Retina (tissue), 1 donor: ENCODE measurements around the gene CREBRF.
A peak's percentile ranks its signal among the peaks of the same experiment; 100 is the strongest.
"Not testable (repeated sequence)": the region's sequence is repeated elsewhere in the genome, so short reads cannot be mapped to it uniquely, and the experiment has no call there.

Source experiments
- DNase-seq: peaks from one replicate; pipeline ENCODE4 v3.0.0-alpha.2; 2016

The CREBRF gene, protein sequence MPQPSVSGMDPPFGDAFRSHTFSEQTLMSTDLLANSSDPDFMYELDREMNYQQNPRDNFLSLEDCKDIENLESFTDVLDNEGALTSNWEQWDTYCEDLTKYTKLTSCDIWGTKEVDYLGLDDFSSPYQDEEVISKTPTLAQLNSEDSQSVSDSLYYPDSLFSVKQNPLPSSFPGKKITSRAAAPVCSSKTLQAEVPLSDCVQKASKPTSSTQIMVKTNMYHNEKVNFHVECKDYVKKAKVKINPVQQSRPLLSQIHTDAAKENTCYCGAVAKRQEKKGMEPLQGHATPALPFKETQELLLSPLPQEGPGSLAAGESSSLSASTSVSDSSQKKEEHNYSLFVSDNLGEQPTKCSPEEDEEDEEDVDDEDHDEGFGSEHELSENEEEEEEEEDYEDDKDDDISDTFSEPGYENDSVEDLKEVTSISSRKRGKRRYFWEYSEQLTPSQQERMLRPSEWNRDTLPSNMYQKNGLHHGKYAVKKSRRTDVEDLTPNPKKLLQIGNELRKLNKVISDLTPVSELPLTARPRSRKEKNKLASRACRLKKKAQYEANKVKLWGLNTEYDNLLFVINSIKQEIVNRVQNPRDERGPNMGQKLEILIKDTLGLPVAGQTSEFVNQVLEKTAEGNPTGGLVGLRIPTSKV

GRCh38 chr5:173055983-173056782, at the start of gene CREBRF:
TSS of gene CREBRF (plus strand) at chr5:173056352. CDS start at chr5:173080776, 24,424 bp downstream.
- peak; percentile 97 for DNase-seq

GRCh38 chr5:173010021-173010420, 46.1 kb upstream of the CREBRF start:
- DNase-seq = no peak

DNA sequence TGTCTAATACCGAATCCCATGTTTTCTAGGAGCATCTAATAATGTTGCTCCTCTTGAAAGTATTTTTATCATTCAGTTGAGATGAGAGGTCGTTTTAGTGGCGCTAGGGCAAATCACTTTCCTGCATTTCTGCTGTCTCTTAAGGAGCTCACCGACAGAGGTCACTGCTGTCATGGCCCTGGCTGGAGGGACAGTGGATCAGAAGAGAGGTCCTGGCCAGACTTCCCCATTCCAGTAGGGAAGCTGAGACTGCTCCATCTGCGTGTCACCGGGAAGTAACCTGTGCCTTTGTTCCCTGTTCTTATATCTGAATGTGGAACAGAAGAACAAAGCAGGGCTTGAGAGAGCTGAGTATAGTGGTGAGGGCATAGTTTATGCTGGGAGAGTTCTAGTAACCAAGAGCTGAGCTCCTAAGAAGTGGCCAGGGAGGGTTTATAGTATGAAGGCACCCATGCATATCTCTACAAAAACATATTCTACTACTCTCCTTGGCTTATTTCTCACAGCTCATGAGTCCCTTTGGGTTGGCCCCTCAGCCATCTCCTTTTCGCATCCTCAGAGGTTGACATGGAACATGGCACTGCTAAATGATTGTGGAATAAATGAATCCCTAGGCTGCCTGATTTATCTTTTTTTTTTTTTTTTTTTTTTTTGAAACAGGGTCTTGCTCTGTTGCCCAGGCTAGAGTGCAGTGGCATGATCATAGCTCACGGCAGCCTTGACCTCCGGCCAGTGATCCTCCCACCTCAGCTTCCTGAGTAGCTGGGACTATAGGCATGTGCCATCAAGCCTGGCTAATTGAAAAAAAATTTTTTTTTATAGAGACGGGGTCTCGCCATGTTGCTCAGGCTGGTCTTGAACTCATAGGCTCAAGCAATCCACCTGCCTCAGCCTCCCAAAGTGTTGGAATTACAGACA, 45.3 kb upstream of the CREBRF start:
- DNase-seq = no peak

DNA sequence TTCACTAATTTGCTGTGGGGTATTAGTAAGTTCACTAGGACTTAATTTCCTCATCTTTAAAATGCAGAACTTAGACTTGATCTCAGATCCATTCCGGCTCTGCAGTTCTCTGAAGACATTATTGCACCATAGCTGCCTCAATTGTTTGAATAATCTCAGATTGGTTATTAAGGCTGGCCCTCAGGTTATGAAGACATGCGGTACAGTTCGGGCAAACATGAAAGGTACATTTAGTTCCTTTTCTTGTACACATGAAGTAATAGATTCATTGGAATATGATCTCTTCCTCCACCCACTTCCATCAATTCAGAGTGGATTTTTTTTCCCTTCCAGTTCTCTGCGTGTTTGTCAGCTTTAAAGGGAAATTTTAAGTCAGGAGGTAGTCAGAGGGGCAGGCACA, 44.6 kb upstream of the CREBRF start:
- no peak for DNase-seq

DNA sequence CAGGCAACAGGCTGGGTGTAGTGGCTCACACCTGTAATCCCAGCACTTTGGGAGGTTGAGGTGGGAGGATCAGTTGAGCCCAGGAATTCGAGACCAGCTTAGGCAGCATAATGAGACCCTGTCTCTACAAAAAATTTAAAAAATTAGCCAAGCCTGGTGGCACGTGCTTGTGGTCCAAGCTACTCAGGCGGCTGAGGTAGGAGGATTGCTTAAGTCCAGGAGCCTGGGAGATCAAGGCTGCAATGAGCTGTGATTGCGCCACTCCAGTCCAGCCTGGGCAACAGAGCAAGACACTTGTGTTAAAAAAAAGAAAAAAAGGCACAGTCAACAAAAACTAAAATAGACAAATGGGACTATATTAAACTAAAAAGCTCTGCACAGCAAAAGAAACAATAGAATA, 43.3 kb upstream of the CREBRF start:
- no peak for DNase-seq

DNA sequence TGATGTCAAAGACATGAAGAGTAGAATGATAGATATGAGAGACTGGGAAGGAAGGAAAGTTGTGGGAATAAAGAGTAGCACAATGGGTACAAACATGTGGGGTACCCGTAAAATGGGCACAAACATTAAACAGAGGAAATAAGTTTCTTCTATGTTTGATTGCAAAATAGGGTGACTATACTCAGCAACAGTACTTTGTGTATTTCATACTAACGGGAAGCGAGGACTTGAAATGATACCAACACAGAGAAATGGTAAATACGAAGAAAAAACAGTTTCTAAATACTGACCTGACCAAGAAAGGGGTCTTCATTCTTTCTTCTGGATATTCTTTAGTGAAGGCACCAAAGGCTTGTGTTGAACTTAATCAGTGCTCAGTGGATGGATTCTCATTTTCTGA, 41.5 kb upstream of the CREBRF start:
- DNase-seq = no peak

GRCh38 chr5:173015192-173015591, 41.0 kb upstream of the CREBRF start:
- DNase-seq = no peak

DNA sequence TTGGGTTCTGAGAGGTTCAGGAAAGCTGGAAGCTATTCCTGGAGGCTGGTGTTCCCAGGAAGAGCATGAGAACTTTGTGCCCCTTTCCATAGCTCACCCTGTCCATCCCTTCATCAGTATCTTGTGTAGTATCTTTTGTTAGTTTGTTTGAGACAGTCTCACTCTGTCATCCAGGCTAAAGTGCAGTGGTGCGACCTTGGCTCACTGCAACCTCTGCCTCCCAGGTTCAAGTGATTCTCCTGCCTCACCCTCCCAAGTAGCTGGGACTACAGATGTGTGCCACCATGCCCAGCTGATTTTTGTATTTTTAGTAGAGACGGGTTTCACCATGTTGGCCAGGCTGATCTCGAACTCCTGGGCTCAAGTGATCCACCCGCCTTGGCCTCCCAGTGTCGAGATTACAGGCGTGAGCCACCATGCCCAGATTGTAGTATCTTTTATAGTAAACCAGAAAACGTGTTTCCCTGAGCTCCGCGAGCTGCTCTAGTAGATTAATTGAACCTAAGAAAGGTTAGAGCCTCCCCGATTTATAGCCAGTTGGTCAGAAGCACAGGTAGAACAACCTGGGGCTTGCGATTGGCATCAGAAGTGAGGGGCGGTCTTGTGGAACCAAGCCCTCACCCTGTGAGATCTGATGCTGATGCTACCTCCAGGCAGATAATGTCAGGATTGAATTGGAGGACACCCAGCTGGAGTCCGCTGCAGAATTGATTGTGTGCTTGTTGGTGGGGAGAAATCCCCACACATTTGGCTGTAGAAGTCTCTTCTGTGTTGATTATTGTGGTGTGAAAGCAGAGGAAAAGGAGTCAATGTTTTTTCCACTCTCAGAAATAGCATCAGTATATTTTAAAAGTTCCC, 40.3 kb upstream of the CREBRF start:
- DNase-seq = no peak

DNA sequence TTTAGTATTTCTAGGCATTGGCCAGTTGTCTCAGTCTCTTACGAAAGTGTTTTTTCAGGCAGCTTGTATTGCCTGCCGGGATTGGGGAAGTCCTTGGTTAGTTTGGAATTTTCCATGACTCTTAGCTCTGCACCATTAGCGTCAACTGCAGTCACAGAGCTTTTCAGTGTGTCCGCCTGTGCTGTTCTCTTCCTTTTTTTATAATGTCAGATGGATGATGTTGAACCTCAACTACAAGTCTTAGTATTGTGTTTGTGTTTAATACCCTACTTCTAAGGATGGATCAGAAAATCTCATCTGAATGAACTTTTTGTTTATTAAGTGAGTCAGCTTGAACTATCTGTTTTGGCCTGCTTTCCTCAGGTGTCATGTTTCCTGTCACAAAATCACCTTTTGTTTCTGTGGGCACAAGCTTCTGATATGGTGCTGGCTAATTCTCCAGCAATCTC, 39.5 kb upstream of the CREBRF start:
- no peak for DNase-seq

DNA sequence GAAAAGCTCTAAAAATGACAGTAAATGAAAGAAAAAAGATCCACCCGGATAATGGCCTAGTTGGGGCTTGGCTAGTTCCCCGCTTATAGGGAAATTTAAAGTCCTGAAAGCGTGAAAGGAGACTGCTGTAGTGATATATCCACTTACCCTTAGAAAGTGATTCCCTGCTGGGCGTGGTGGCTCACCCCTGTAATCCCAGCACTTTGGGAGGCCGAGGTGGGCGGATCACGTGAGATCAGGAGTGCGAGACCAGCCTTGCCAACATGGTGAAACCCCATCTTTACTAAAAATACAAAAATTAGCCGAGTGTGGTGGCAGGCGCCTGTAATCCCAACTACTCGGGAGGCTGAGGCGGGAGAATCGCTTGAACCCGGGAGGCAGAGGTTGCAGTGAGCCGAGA, 39.1 kb upstream of the CREBRF start:
- not testable (repeated sequence) for DNase-seq

DNA sequence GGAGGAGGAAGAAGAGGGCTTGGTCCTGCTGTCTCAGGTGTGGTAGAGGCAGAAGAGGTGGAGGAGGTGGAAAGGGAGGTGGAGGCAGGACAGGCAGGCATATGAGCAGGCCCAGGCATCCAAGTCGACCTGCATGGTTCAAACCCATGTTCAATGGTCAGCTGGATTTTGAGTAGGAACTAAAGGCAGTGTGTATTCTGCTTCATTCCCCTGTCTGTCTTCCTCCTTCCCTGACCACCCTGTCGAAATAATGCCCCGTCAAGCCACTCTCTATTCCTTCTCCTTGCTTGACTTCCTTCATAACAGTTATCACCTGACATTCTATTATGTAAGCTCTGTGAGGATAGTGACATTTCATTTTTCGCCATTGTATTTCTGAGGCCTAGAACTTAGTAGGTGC, 37.8 kb upstream of the CREBRF start:
- DNase-seq = no peak

GRCh38 chr5:173020154-173020581, 36.0 kb upstream of the CREBRF start:
- no peak for DNase-seq

DNA sequence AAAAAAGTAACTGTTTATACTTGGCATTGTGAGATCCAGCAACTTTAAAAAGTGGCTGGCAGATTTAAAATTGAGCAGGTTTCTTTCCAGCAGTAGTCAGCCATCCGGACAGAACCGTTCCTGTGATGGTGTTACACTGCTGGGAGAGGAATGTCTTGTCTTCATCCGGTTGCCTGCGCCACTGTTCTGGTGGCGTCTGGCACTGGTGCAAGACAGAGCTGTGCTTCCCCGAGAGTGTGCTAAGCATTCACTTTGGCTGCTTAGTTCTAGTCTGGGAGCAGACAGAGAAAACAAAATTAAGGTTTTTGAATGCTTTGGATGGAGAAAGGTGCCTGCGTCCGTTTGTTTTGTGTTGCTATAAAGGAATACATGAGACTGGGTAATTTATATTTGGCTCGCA, 35.5 kb upstream of the CREBRF start:
- no peak for DNase-seq

DNA sequence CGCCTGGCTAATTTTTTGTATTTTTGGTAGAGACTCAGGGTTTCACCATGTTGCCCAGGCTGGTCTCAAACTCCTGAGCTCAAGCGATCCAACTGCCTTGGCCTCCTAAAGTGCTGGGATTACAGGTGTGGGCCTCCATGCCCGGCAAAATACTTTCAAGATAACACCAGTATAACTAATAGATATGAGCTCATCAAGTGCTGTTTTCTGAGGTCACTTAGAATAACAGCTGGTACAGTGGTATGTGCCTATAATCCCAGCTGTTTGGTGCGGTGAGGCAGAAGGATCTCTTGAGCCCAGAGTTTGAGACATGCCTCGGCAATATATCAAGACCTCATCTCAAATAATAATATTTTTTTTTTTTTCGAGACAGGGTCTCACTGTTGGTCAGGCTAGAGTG, 30.5 kb upstream of the CREBRF start:
- no peak for DNase-seq

- no peak for DNase-seq
Observed at GRCh38 chr5:173027905-173028304, 28.2 kb upstream of the CREBRF start.

DNA sequence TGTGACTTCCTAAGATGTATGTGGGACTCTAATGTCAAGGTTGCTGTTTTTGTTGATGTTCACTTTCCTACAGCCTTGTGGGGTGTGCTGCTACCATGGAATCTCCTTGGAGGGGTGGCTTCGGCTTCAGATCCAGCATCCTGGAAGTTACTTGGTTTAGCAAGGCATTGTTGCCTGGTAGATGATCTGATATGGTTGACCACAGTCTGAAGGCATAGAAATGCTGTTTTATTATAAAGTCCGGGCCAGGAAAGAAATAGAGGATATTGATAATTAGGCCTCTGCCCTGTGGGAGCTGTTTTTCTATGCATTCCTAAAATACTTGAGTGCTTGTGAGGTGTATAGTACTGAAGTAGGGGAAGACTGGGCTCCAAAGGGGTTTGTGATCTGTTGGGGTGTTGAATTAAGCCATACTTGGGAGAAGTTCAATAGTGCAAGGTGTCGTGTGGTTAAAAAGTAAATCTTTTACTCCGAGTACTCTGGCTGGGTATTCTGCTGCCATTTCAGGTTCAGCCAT, 27.3 kb upstream of the CREBRF start:
- no peak for DNase-seq

- no peak for DNase-seq
Observed at GRCh38 chr5:173029499-173029921, 26.6 kb upstream of the CREBRF start.

DNA sequence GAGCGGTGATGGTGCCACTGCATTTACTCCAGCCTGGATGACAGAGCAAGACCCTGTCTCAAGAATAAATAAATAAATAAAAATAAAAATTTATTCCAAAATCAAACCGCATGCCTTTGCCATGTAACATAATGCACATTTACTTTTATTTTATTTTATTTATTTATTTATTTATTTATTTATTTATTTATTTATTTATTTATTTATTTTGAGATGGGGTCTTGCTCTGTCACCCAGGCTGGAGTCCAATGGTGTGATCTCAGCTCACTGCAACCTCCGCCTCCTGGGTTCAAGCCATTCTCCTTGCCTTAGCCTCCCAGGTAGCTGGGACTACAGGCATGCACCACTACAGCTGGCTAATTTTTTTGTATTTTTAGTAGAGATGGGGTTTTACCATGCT, 24.1 kb upstream of the CREBRF start:
- not testable (repeated sequence) for DNase-seq

GRCh38 chr5:173032730-173033129, 23.4 kb upstream of the CREBRF start:
- no peak for DNase-seq

DNA sequence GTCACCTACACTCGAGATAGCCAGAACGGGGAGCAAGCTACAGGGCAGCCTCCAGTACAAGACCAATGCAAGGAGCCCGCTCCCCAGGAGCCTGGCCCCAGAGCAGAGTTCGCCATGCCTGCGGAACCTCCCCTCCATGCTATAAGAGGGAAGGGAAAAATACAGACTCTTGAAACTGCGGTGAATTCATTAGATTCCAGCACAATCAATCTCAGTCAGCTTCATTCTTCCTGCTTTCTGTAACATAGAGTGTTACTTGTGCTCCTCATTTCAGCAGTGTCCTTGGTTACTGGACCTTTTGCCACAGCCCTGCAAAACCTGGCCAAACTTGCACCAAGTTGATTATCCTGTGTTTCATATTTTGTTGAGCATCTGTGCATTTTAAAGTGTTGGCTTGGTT, 22.2 kb upstream of the CREBRF start:
- no peak for DNase-seq
